Measurements from ENCODE around the gene RPL7A. TPM values are rescaled to one million over a fixed set of nuclear protein-coding genes. Genes with fewer than 3 reads are reported as not detected.

Gene RPL7A
- total and polyA plus RNA-seq, 2 of the 4 experiments (the other 2 are of a cell fraction), result 3,220 to 4,096 TPM

DNA sequence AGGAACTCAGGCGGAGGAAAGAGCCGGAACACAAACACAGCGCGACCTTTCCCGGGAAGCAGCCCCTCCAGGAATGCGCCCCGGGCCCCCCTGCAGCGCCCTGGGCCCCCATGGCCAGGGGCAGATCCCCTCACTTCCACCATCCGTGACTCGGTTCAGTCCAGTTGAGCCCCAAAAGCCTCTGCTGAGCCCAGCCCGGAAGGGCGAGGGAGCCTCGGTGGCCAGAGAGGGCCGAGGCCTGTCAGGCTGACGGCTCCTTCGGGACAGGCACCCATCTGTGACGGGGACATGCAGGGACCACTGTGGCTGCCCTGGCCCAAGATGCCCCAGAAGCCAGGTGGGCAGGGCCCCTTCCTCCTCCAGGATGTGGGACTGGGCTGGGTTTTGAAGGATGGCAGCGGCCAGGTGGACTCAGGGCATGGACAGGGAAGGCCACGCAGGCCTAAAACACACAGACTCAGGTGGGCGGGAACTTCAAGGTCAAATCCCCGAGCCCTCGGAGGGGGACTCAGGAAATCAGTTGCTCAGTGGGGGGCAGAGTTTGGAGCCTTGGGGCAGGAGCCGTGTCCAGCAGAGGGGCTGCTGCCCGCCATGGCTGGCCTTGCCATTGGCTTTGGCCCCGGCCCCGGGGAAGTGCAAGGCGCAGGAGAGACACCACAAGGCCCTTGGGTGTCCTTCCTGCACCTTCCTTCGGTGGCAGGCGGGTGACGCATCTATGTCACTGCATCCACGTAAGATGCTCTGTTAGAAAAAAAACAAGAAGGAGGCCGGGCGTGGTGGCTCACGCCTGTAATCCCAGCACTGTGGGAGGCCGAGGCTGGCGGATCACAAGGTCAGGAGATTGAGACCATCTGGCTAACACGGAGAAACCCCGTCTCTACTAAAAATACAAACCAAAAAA is 43.3 kb upstream of the RPL7A start (continued):
- no peak for TF ChIP-seq RAD21 (IDR thresholded peaks at IDR 0.05; ENCODE audit: low read length)

DNA sequence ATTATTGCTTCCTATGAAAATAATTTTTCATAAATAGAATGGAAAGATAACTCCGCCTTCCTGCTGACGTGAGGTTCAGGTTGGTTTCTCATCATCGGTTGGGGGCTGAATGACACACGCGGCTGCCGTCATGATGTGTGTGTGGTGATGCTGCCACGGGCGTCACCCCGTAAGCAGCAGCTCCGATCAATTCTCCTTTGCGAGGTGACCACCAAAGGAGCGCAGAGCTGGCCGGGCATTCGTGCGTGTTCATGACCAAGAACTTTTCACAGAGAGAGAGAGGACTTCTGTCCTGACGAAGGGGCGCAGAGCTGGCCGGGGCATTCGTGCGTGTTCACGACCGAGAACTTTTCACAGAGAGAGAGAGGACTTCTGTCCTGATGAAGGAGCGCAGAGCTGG is 42.3 kb upstream of the RPL7A start:
- ChIA-PET CTCF (no interaction called here), POLR2A (ENCODE audit: unreplicated experiment) (no interaction called here)
- no peak overlapping the region for H2AFZ ChIP-seq (replicated peaks; ENCODE audit: low read length, poor library complexity)
- intact Hi-C loops (cut with micrococcal nuclease), result no loop called here
- H4K5ac ChIP-seq (ENCODE audit: low read depth, low read length), result no peak overlapping the region
- H2BK15ac ChIP-seq (ENCODE audit: low read depth, low read length), result no peak overlapping the region
- H3K56ac ChIP-seq (ENCODE audit: extremely low read depth, insufficient read depth, low read length), result no peak overlapping the region
- no peaks in the 10 kb centered on the region for H3K36me3 ChIP-seq (ENCODE audit: control insufficient read depth, insufficient read depth, low read length)
- no peak overlapping the region for H2BK5ac ChIP-seq (ENCODE audit: low read depth, low read length, poor library complexity, severe bottlenecking)
- in situ Hi-C loops (cut with MboI; ENCODE audit: low sequenced_read_pairs), result no loop called here
- no TSS peak for BruUV-seq (replicated peaks)
- H3K9me3 ChIP-seq (ENCODE audit: control insufficient read depth, insufficient read depth, low read length), result 0 out of 2 replicates have a peak, but pooled peaks cover 1% of the 10 kb centered on the region
- H4K91ac ChIP-seq (ENCODE audit: insufficient read depth, low read depth, low read length), result no peak overlapping the region
- no peak overlapping the region for H2AK5ac ChIP-seq (ENCODE audit: low read depth, low read length)
- H3K4ac ChIP-seq (ENCODE audit: low read depth, low read length), result no peak overlapping the region
- no peak overlapping the region for H3K23ac ChIP-seq (ENCODE audit: low read depth, low read length)
- no peak overlapping the region for H2BK20ac ChIP-seq (ENCODE audit: low read depth, low read length)
- DNase-seq, result no peak
- no peaks in the 10 kb centered on the region for H3K9me1 ChIP-seq (ENCODE audit: insufficient read depth, low read length)
- no peak overlapping the region for H3K9ac ChIP-seq (ENCODE audit: low read depth, low read length)
- H4K8ac ChIP-seq (ENCODE audit: low read depth in 2 of 2, low read length in 2 of 2), result no peak overlapping the region
- H2BK120ac ChIP-seq (ENCODE audit: low read depth, low read length), result no peak overlapping the region
- H3K4me3 ChIP-seq (ENCODE audit: insufficient read depth, low read depth, low read length), result no peak overlapping the region
- peaks cover 18% of the 10 kb centered on the region for H3K27me3 ChIP-seq (ENCODE audit: control insufficient read depth, insufficient read depth, low read length)
- no peaks in the 10 kb centered on the region for H3K4me1 ChIP-seq (ENCODE audit: control insufficient read depth, insufficient read depth, low read length)
- no peak overlapping the region for H3K4me2 ChIP-seq (ENCODE audit: low read depth, low read length)
- dilution Hi-C loops (cut with HindIII; ENCODE audit: low sequenced_read_pairs, unreplicated experiment), result no loop called here
- no peak for ATAC-seq (ENCODE audit: low read depth)
- H3K18ac ChIP-seq (ENCODE audit: low read depth, low read length), result no peak overlapping the region
- H3K79me1 ChIP-seq (ENCODE audit: low read depth in 1 of 2, low read length in 2 of 2), result no peaks in the 10 kb centered on the region
- H4K20me1 ChIP-seq (ENCODE audit: insufficient read depth, low read length), result no peaks in the 10 kb centered on the region
- H2AK9ac ChIP-seq (replicated peaks; ENCODE audit: low read depth, low read length, poor library complexity), result no peak overlapping the region
- H3K14ac ChIP-seq (replicated peaks; ENCODE audit: low read depth, low read length), result no peak overlapping the region
- no peak overlapping the region for H3K27ac ChIP-seq (ENCODE audit: insufficient read depth, low read length)
- 79% methylated on average over 8 of the region's 23 CpGs; no CpG with 5 or more reads in 1 of the 2 experiments for WGBS, 2 experiments (ENCODE audit: extremely low coverage in 2 of 2, insufficient read length in 1 of 2)
- TF ChIP-seq, protein P1, sequence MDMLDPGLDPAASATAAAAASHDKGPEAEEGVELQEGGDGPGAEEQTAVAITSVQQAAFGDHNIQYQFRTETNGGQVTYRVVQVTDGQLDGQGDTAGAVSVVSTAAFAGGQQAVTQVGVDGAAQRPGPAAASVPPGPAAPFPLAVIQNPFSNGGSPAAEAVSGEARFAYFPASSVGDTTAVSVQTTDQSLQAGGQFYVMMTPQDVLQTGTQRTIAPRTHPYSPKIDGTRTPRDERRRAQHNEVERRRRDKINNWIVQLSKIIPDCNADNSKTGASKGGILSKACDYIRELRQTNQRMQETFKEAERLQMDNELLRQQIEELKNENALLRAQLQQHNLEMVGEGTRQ (IDR thresholded peaks at IDR 0.05; ENCODE audit: low read depth, low read length), result no peak
- TF ChIP-seq, protein P2, sequence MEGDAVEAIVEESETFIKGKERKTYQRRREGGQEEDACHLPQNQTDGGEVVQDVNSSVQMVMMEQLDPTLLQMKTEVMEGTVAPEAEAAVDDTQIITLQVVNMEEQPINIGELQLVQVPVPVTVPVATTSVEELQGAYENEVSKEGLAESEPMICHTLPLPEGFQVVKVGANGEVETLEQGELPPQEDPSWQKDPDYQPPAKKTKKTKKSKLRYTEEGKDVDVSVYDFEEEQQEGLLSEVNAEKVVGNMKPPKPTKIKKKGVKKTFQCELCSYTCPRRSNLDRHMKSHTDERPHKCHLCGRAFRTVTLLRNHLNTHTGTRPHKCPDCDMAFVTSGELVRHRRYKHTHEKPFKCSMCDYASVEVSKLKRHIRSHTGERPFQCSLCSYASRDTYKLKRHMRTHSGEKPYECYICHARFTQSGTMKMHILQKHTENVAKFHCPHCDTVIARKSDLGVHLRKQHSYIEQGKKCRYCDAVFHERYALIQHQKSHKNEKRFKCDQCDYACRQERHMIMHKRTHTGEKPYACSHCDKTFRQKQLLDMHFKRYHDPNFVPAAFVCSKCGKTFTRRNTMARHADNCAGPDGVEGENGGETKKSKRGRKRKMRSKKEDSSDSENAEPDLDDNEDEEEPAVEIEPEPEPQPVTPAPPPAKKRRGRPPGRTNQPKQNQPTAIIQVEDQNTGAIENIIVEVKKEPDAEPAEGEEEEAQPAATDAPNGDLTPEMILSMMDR (conservative IDR thresholded peaks at IDR 0.05; ENCODE audit: low read depth, low read length), result no peak
- TF ChIP-seq NFE2L2 (IDR thresholded peaks at IDR 0.05; ENCODE audit: low read depth, low read length), result no peak
- no peak for TF ChIP-seq MAZ (IDR thresholded peaks at IDR 0.05; ENCODE audit: borderline replicate concordance, low read depth, low read length)
- no peak for TF ChIP-seq SMC3 (IDR thresholded peaks at IDR 0.05; ENCODE audit: low read depth, low read length)
- no peak for TF ChIP-seq RCOR1 (IDR thresholded peaks at IDR 0.05; ENCODE audit: insufficient replicate concordance, low read length)
- TF ChIP-seq, protein P3, sequence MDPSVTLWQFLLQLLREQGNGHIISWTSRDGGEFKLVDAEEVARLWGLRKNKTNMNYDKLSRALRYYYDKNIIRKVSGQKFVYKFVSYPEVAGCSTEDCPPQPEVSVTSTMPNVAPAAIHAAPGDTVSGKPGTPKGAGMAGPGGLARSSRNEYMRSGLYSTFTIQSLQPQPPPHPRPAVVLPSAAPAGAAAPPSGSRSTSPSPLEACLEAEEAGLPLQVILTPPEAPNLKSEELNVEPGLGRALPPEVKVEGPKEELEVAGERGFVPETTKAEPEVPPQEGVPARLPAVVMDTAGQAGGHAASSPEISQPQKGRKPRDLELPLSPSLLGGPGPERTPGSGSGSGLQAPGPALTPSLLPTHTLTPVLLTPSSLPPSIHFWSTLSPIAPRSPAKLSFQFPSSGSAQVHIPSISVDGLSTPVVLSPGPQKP (IDR thresholded peaks at IDR 0.05; ENCODE audit: borderline replicate concordance, low read depth, low read length), result no peak
- no peak for TF ChIP-seq RFX5 (IDR thresholded peaks at IDR 0.05; ENCODE audit: low read depth, low read length)
- TF ChIP-seq POLR2A (IDR thresholded peaks at IDR 0.05; ENCODE audit: low read depth, low read length), result no peak
- no peak for TF ChIP-seq FOS (IDR thresholded peaks at IDR 0.05; ENCODE audit: low read depth, low read length)
- no peak for TF ChIP-seq RAD21 (IDR thresholded peaks at IDR 0.05; ENCODE audit: low read length)
- TF ChIP-seq MAFK (IDR thresholded peaks at IDR 0.05; ENCODE audit: low read depth, low read length), result no peak
- TF ChIP-seq CEBPB (IDR thresholded peaks at IDR 0.05; ENCODE audit: low read depth, low read length), result no peak

All from IMR-90 (cell line).